AG09319 (cell line): ENCODE results near the gene CES2.
"Not testable (repeated sequence)": the region's sequence is repeated elsewhere in the genome, so short reads cannot be mapped to it uniquely, and the experiment has no call there.

ENCODE experiments used
- DNase-seq: peaks from one replicate; pipeline ENCODE4 v3.0.0-alpha.2; 2010; ENCODE audit warnings: low read depth; ENCODE audit errors: extremely low read depth
- CTCF ChIP-seq: IDR thresholded peaks from 2 replicates; pipeline ENCODE4 v1.5.1; 2011; ENCODE audit warnings: low read depth, mild to moderate bottlenecking, inconsistent platforms, low read length, moderate library complexity

CES2 gene

GRCh38 chr16:66939366-66939765, 4.0 kb downstream of the CES2 start:
- TF ChIP-seq CTCF = no peak
- DNase-seq = no peak

GRCh38 chr16:66940236-66940635, 4.9 kb downstream of the CES2 start:
- no peak for TF ChIP-seq CTCF
- DNase-seq = no peak

GRCh38 chr16:66942981-66943380, 7.7 kb downstream of the CES2 start:
- TF ChIP-seq CTCF = no peak
- DNase-seq = no peak

GRCh38 chr16:66943426-66944053, 8.2 kb downstream of the CES2 start:
- no peak for TF ChIP-seq CTCF
- no peak for DNase-seq

- no peak for DNase-seq
- no peak for TF ChIP-seq CTCF
Observed at GRCh38 chr16:66944054-66944441, 8.7 kb downstream of the CES2 start.

- not testable (repeated sequence) for DNase-seq
Observed at GRCh38 chr16:66944971-66945370, 9.7 kb downstream of the CES2 start.

- no peak for TF ChIP-seq CTCF
- no peak for DNase-seq
Observed at GRCh38 chr16:66945939-66946338, 10.6 kb downstream of the CES2 start.

- TF ChIP-seq CTCF = no peak
- no peak for DNase-seq
Observed at GRCh38 chr16:66946541-66946940, 11.2 kb downstream of the CES2 start.
